Uterus (tissue), 2 donors: Measurements from ENCODE around the gene ASTN2.

Experiments
- CTCF ChIP-seq, 4 experiments: fragments of 200-600 bp in 2 of 4; fragments of 450-650 bp in 2 of 4; sonication (generic) in 2 of 4; IDR thresholded peaks; one replicate each; pipeline ENCODE4 v1.5.1; 2016 to 2019; ENCODE audit warnings: antibody characterized with exemption in 4 of 4, mild to moderate bottlenecking in 2 of 4, moderate library complexity in 1 of 4
- POLR2A ChIP-seq, 2 donors: fragments of 450-650 bp; IDR thresholded peaks; one replicate each; pipeline ENCODE4 v1.6.1; 2016; ENCODE audit warnings: antibody characterized with exemption in 2 of 2, mild to moderate bottlenecking in 1 of 2, moderate library complexity in 1 of 2

GRCh38 chr9:116753389-116753788 is 661.5 kb downstream of the ASTN2 start:
- TF ChIP-seq CTCF (IDR thresholded peaks at IDR 0.05) (no peak), POLR2A (IDR thresholded peaks at IDR 0.05) (no peak)
